HG03432 (cell line): ENCODE measurements around the gene UGT2B7.
A peak's percentile ranks its signal among the peaks of the same experiment; 100 is the strongest.
"Not testable (repeated sequence)": the region's sequence is repeated elsewhere in the genome, so short reads cannot be mapped to it uniquely, and the experiment has no call there.

ENCODE experiments used
- ATAC-seq: cut with Tn5 transposase; IDR thresholded peaks from one replicate; pipeline ENCODE4 v1.9.1; 2021; ENCODE audit warnings: mild to moderate bottlenecking, moderate library complexity; ENCODE audit not compliant: unreplicated experiment

UGT2B7 gene

DNA sequence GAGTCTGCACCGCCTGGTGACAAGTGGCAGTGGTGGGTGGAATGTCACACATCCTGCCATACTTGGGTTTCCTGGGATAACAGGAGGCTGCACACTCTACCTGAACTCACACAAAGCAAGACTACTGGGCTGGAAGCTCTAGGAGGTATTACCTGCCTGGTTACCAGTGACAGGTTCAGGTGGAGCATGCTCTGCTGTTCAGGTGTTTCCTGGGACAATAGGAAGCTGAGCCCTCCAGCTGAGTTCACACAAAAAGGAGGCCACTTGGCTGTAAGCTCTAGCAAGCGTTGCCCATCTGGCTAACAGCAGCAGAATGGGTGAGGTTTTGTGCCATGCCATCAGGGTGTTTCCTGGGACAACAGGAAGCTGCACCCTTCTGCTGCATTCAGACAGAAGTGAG is 17.4 kb upstream of the UGT2B7 start:
- ATAC-seq, result no peak

DNA sequence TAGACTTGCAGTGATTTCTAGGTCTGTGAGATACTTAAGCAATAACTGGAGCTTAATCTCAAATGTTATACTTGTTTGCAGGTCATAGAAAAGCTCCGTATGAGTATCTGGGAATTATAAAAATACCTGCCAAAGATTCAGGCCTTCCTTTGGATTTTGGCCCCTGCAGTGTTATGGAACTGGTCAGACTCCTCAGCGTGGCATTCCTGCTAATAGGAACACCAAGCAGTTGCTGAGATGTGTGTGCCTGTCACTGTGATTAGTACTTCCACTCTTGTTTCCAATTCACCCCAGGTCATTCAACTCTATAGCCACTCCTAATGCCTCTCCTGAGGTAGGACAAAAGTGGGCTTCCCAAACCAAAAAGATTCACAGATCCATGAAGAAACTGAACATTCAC is 7.8 kb upstream of the UGT2B7 start:
- ATAC-seq, result no peak

DNA sequence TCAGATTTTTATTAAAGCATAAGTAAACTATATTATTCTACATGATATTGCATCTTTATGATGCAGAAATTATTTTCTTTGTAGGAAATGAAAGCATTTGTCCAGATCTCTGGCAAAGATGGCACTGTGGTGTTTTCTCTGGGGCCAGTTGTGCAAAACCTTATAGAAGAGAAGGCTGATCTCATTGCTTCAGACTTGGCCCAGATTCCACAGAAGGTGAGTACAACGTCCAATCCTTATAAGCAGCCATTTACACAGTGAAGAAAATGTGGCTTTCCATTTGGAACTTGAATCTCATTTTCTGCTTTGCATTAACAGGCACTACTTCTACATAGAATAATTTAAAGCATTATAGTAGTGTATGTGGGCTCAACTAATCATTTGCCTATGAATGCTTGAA is 6.9 kb upstream of the UGT2B7 start:
- ATAC-seq, result no peak

DNA sequence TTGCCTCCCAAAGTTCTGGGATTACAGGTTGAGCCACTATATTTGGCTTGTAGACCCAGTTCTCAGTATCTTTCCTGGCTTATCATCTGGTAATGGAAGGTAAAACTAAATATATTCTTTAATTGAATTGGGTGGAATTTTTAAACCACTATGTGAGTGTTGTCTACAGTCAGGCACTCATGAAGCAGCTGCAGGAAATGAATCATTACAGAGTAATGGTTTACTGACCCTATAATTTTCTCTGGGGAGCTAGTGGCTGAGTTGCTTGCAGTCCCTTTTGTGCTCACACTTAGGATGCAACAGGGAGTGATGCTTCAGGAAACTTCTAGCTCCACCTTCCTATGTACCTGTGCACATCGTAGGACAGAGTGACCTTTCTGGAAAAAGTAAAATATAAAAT is 4.1 kb upstream of the UGT2B7 start:
- no peak for ATAC-seq

DNA sequence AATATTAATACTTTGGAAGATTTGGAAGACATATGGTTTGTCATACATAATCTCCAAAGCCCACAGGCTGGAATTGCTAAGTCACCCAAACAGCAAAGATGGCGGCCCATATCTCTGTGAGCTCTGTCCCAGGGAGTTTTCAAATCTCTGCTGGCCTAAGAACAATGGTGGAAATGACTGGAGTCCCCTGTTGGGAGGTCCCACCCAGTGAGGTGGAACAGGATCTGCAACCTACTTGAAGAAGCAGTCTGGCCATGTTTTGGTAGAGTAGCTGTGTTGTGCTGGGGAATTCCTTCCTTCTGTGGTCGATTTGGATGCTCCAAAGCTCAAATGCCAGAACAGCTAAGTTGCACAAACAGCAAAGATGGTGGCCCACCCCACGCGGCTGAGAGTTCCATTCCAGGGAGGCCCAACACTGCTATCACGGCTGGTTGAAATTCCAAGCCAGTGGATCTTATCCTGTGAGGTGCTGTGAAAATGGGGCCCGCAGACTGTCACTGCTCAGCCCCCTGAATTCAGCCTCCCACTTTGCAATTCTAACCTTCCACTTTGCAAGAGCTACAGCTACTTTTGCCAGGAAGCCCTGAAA is 3.2 kb upstream of the UGT2B7 start:
- no peak for ATAC-seq

DNA sequence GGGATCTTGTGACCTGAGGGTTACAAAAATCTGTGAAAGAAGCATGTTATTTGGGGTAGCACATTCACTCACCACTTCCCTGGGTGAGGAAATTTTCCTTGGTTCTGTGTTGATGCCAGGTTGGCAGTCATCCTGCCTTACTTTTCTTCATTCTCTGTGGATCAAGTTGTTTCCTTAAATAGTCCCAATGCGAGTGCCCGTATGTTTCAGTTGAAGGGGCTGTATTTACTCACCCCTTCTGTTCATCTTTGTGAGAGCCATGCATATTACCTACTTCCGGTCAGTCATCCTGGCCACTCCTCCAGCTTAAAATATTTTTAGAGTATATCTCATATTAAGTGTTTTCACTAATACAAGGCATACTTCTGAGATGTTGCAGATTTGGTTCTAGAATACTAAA is 2.6 kb upstream of the UGT2B7 start:
- no peak for ATAC-seq

DNA sequence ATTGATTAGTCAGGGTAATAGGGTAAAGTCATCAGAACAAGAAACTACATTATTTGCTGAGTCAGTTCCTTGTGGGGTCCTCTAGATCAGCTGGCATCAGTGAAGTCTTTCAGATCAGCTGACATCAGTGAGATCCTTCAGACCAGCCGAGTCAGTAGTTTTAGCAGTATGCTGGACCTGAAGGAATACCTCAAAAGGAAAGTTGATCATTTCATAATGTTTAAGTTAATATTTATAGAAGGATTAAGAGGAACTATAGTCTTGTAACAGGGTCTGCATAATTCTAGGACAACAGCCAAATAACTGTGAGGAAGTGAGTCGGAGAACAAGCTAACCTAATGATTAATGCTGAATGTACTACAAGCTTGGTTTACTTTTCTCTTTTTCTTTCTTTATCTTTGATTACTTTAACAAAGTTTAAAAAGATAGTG is 958 bp upstream of the UGT2B7 start:
- ATAC-seq, result no peak

DNA sequence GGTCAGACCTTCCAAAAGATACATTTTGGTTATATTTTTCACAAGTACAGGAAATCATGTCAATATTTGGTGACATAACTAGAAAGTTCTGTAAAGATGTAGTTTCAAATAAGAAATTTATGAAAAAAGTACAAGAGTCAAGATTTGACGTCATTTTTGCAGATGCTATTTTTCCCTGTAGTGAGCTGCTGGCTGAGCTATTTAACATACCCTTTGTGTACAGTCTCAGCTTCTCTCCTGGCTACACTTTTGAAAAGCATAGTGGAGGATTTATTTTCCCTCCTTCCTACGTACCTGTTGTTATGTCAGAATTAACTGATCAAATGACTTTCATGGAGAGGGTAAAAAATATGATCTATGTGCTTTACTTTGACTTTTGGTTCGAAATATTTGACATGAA is 536 bp downstream of the UGT2B7 start:
- no peak for ATAC-seq

DNA sequence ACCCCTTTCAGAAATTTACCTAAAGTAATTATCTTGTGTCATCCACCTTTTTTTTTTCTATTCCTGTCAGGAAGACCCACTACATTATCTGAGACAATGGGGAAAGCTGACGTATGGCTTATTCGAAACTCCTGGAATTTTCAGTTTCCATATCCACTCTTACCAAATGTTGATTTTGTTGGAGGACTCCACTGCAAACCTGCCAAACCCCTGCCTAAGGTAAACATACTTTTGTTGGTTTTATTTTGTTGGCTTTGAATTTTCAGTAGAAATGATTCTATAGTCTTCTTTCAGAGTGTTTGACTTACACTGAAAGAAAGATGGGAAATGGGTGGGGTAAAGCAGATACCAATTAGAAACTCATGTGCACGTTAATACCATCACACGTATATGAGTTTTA is 2.2 kb downstream of the UGT2B7 start:
- ATAC-seq, result no peak

DNA sequence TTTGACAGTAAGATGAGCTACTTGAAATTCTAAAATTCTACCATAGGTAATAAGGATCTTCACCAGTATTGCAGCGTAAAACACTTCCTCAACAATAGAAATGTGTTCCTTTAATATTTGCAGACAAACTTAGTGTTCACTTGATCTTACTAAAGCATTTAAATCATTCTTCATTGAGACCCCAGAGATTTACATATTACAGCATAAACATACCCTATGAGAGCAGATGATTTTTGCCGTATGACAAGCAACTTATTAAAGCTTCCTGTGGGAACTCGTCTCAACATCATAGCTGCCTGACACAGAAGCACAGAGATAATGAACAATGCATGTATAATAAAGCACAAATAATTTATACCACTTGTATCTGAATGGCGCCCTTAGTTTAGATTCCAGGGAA is 3.6 kb downstream of the UGT2B7 start:
- ATAC-seq, result no peak

DNA sequence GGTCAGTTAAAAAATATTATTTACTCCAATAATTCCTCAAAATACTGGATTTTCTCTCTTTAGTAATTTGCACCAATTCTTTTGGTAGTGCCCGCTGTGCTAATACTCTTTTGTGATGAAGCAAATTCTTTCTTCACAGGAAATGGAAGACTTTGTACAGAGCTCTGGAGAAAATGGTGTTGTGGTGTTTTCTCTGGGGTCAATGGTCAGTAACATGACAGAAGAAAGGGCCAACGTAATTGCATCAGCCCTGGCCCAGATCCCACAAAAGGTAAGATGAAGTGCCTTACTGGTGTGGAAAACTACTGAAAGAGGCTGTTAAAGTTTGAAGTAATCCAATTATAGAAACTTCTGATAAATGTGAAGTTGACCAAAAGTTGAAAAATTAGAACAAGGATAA is 6.4 kb downstream of the UGT2B7 start:
- not testable (repeated sequence) for ATAC-seq

DNA sequence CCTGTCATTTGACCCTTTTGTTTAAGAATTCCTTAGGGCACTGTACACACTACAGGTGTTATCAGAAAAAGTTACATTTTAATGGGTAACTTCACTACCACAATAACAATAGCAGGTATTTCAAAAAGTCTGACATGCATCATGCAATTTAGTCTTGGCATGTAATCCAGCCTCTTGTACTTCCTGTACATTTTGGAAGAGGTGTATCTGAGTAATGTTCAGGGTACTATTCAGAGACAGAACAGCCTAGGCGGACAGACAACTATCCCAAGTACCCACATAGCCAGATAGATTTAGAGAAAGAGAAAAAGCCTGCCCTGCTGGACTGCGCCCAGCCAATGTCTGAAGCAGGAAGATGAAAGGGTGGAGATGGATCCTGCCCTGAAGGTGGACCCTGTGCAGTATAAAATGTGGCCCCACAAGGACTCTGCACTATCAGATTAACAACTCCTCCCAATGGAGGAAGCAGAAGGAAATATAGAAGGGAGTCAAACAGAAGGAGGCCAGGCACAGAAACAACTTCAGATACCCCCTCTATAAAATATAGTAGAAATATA is 8.5 kb downstream of the UGT2B7 start:
- ATAC-seq, result no peak

DNA sequence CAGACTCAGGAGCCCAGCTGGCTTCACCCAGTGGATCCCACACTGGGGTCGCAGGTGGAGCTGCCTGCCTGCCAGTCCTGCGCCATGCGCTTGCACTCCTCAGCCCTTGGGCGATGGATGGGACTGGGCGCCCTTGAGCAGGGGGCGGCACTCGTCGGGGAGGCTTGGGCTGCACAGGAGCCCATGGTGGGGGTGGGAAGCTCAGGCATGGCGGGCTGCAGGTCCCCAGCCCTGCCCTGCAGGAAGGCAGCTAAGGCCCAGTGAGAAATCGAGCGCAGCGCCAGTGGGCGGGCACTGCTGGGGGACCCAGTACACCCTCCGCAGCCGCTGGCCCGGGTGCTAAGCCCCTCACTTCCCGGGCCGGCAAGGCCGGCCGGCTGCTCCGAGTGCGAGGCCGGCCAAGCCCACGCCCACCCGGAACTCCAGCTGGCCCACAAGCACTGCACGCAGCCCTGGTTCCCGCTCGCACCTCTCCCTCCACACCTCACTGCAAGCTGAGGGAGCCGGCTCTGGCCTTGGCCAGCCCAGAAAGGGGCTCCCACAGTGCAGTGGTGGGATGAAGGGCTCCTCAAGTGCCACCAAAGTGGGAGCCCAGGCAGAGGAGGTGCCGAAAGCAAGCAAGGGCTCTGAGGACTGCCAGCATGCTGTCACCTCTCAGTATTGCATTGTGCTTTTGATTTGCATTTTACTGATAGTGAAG is 19.0 kb downstream of the UGT2B7 start:
- not testable (repeated sequence) for ATAC-seq

DNA sequence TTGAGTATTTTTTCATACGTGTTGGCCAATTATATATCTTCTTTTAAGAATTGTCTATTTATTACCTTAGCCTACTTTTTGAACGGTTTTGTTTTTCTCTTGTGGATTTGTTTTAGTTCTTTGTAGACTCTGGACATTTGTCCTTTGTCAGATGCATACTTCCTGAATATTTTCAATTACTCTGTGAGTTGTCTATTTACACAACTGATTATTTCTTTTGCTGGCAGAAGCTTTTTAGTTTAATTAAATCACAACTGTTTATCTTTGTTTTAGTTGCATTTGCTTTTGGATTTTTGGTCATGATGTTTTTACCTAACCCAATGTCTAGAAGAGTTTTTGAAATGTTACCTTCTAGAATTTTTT is 19.6 kb downstream of the UGT2B7 start:
- no peak for ATAC-seq

DNA sequence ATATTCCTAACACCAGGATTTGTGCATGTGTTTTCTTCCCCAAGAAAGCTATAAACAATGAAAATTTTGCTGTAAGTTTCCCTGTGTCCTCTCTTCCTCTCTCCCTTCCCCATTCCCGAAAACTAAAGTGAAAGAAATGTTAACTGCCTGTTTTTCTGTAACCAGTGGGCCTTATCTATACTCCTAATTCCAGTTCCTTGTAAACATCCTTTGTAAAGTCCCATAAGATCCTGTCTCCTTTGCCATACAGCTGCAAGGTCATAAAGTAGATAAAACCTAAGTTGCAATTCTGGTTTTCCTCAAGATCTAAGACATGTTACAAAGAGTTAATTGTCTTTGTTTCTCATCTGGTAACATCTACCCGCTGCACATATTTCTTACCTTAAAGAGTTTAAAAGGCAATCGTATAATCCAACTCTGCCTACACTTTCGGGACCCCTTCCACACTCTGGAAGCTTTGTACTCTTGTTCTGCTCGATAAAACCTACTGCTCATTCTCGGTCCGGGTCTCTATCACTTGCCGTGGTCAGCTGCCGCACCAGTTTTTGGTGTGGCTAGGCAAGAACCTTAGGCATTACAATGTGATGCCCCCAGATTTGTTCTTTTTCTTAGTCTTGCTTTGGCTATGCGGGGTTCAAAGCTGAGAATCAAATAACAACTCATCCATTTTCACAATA is 20.5 kb downstream of the UGT2B7 start:
- ATAC-seq, result no peak

DNA sequence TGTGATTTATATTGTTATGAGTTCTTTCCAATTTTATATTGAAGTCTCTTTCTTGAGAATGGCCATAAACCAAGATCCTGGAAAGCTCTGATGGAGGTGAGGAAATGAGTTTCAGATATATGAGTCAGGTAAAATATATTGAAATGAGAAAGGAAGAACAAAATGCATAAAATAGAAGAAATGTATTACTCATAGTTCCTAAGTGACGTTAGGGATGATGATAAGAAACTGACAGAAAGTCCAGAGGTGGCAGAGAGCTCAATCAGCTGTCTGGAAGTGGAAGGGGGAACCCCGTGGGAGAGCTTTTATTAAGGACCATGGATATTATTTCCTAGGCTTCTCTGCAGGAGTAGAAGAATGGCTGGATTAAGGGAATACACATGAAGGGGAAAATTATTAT is 24.6 kb downstream of the UGT2B7 start:
- ATAC-seq, result no peak

DNA sequence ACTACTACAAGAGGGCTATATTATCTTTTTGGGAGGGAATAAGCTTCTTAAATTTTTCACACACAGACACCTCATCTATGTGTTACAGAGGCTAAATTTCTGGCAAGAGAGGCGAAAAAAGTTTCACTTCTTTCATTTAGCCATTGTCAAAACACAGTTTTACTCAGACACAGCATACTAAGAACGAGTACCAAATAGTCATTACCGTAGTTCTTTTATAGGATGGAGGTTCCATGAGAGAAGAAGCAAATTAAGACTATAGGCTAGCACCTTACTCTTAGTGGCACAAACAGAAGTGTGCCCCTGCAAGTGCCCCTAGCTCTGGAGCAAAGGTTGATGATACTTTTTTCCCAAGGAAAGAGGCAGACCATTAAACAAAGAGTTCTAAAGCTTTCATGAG is 26.2 kb downstream of the UGT2B7 start:
- peak; percentile 36 for ATAC-seq

DNA sequence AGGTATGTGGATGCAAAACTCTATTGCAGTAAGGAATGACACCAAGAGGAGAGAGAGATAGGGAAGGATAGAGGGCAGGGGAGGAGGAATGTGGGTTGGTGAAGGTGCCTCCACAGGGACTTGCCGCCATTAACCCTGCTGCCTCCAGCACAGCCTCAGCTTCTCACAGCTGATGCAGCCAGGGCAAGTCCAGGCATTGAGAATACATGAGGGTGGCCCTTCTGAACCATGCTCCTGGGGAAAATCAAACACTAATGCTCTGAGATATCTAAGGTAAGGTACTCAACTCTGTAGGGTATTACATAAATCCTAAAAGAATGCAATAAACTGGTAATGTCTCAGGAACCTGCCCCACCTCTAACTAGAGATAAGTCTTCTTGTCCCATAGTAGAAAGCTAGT is 28.7 kb downstream of the UGT2B7 start:
- no peak for ATAC-seq

DNA sequence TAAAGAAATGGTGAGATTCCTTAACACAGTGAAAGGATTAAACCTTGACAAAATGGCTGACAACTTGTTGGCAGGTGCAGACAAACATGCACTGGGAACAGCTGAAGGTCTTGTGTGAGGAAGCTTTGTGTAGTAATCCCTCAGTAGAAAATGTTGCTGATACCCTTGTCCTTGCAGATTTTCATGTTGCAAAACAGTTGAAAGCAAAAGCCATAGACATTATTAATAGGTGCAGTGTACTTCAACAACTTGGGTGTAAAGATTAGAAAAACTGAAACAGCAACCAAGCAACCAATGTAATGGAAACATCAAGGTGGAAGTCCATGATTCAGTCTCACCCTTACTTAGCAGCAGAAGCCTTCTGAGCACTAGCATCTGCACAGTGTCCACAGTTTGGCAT is 29.8 kb downstream of the UGT2B7 start:
- no peak for ATAC-seq

DNA sequence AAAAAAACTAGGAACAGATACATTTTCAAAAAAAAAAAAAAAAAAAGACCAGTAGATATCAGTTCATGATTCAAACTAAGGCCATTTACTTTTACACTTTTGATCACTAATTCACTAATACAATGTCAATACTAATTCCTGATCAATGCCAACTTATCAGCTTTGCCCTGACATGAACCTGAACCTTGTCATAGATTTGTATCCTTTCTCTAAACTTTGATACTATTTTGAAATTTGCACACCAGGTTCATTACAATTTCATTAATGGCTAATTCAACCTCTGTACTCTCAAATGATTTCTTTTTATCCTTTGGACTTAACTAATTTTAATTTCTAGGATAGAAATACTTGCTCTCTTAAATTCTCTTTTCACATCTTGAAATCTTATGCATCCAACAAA is 37.7 kb downstream of the UGT2B7 start:
- ATAC-seq, result no peak

DNA sequence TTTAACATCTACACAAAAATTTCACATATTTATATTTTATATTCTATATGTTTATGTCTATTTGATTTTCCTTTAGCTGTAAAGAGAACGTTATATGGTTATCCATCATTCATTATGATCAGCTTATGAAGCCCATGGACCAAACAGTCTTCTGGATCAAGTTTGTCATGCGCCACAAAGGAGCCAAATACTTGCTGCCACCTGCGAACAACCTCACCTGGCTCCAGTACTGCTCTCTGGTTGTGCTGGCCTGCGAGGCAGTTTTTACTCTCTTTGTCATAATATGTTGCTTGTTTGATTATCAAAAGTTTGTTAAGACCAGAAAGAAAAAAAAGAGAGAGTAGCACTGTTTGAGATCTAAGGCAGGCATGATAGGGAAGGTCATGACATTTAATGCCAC is 38.2 kb downstream of the UGT2B7 start:
- ATAC-seq, result no peak

DNA sequence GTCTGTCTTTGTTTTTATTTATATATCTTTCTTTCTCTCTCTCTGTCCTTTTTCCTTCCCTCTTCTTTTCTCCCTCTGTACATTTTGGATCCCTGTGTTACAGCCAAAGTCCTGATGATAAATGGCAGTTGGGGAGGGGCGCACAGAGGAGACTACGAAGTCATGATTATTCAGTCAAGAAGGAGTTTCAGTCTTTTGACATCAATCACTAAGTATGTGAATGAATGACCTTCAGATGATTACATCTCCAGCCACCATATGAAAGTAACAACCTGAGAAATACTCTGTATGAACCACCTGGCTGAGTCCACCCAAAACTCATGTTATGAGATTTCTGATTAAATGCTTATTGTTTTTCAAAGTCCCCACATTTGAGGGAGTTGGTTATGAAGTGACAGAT is 45.0 kb downstream of the UGT2B7 start:
- ATAC-seq, result no peak
